B cell (primary cell): Measurements from ENCODE around the gene IGFL2. TPM values are rescaled to one million over a fixed set of nuclear protein-coding genes. Genes with fewer than 3 reads are reported as not detected.

Experiments
- ATAC-seq: fragments of 200-7000 bp; cut with Tn5 transposase; one replicate; pipeline ENCODE4 v1.10.0; 2021; ENCODE audit warnings: low read depth, mild to moderate bottlenecking, moderate number of reproducible peaks, moderate library complexity
- CTCF ChIA-PET: fragments of 350-600 bp; sonication (Branson Sonifier 250); formaldehyde crosslinking; loops from one replicate; lab custom pipeline; 2021; ENCODE audit warnings: antibody characterized with exemption, inconsistent platforms; lab: Charles Lee
- POLR2A ChIA-PET: fragments of 350-600 bp; sonication (Branson Sonifier 250); formaldehyde crosslinking; loops from one replicate; lab custom pipeline; 2021; ENCODE audit warnings: antibody characterized with exemption; lab: Charles Lee
- DNase-seq: peaks from one replicate; pipeline ENCODE4 v3.0.0; 2013
- H2AFZ ChIP-seq: 2 replicates; pipeline ENCODE4 v1.6.1; 2012; ENCODE audit warnings: mild to moderate bottlenecking, low read depth, low read length; ENCODE audit not compliant: insufficient read depth, poor library complexity, severe bottlenecking
- H3K27ac ChIP-seq, 2 donors: 1 replicate in 1 of 2; 2 replicates in 1 of 2; pipeline ENCODE4 v1.5.1; 2012 to 2013; ENCODE audit warnings: low read length in 2 of 2, mild to moderate bottlenecking in 2 of 2, moderate library complexity in 1 of 2
- H3K27me3 ChIP-seq, 4 experiments: fragments of 200-600 bp in 1 of 4; sonication (generic) in 1 of 4; replicated peaks in 1 of 4; 1 replicate in 2 of 4; 2 replicates in 2 of 4; pipeline versions ENCODE4 v1.6.1 to v1.7.0; 2013 to 2016; ENCODE audit warnings: low read length in 3 of 4, mild to moderate bottlenecking in 2 of 4, mixed read lengths in 1 of 4, moderate library complexity in 1 of 4; ENCODE audit not compliant: insufficient read depth in 4 of 4, control insufficient read depth in 3 of 4; ENCODE audit errors: control extremely low read depth in 1 of 4
- H3K36me3 ChIP-seq, 2 experiments: replicated peaks in 1 of 2; 1 replicate in 1 of 2; 2 replicates in 1 of 2; pipeline versions ENCODE4 v1.6.1 to v1.7.1; 2013; ENCODE audit warnings: low read length in 1 of 2; ENCODE audit not compliant: insufficient read depth in 2 of 2, control insufficient read depth in 1 of 2; ENCODE audit errors: control extremely low read depth in 1 of 2, extremely low read depth in 1 of 2
- H3K4me1 ChIP-seq, 2 donors: fragments of 200-600 bp in 1 of 2; sonication (generic) in 1 of 2; 1 replicate in 1 of 2; 2 replicates in 1 of 2; pipeline versions ENCODE4 v1.5.1 to v1.6.1; 2013 to 2017; ENCODE audit warnings: low read length in 2 of 2; ENCODE audit not compliant: control insufficient read depth in 2 of 2, insufficient read depth in 2 of 2
- H3K4me2 ChIP-seq: replicated peaks from 2 replicates; pipeline ENCODE3; 2012; ENCODE audit warnings: mild to moderate bottlenecking, low read depth, low read length; ENCODE audit not compliant: poor library complexity, severe bottlenecking
- H3K4me3 ChIP-seq, 5 experiments: fragments of 200-600 bp in 1 of 5; sonication (generic) in 1 of 5; 1 replicate in 3 of 5; 2 replicates in 2 of 5; pipeline versions ENCODE4 v1.5.1 to v1.7.0; 2011 to 2016; ENCODE audit warnings: low read length in 4 of 5, mild to moderate bottlenecking in 4 of 5, low read depth in 2 of 5, control low read depth in 1 of 5, moderate library complexity in 1 of 5; ENCODE audit not compliant: insufficient read depth in 1 of 5; ENCODE audit errors: control extremely low read depth in 1 of 5, extremely low read depth in 1 of 5
- H3K79me2 ChIP-seq: fragments of 200-600 bp; sonication (generic); one replicate; pipeline ENCODE4 v1.6.0; 2016; ENCODE audit warnings: low read length; ENCODE audit not compliant: control insufficient read depth, insufficient read depth
- H3K9ac ChIP-seq: fragments of 200-600 bp; sonication (generic); 2 replicates; pipeline ENCODE4 v1.6.1; 2017; ENCODE audit warnings: mild to moderate bottlenecking, low read length, moderate library complexity
- H3K9me3 ChIP-seq, 3 donors: one replicate each; pipeline versions ENCODE4 v1.6.1 to v1.7.1; 2013; ENCODE audit warnings: low read length in 2 of 3; ENCODE audit not compliant: control insufficient read depth in 2 of 3, insufficient read depth in 1 of 3; ENCODE audit errors: control extremely low read depth in 1 of 3
- H4K20me1 ChIP-seq: 2 replicates; pipeline ENCODE4 v1.6.0; 2012; ENCODE audit warnings: mild to moderate bottlenecking, low read length; ENCODE audit not compliant: insufficient read depth, control insufficient read depth, poor library complexity, severe bottlenecking
- H3K27ac Mint-ChIP-seq: one replicate; pipeline ENCODE4 v1.8.0; 2021; ENCODE audit warnings: mixed read lengths
- H3K27me3 Mint-ChIP-seq: one replicate; pipeline ENCODE4 v1.8.0; 2021; ENCODE audit warnings: mixed read lengths
- H3K4me1 Mint-ChIP-seq: one replicate; pipeline ENCODE4 v1.8.0; 2021; ENCODE audit warnings: mixed read lengths
- H3K4me3 Mint-ChIP-seq: one replicate; pipeline ENCODE4 v1.8.0; 2021; ENCODE audit warnings: mixed read lengths
- H3K9me3 Mint-ChIP-seq: one replicate; pipeline ENCODE4 v1.8.0; 2022; ENCODE audit warnings: mixed read lengths; ENCODE audit not compliant: insufficient read depth
- CTCF ChIP-seq: fragments of 200-600 bp; IDR thresholded peaks from one replicate; pipeline ENCODE4 v1.8.0; 2022; ENCODE audit warnings: antibody characterized with exemption, mild to moderate bottlenecking
- EZH2 ChIP-seq: IDR thresholded peaks from 2 replicates; pipeline ENCODE4 v1.6.1; 2012; ENCODE audit warnings: borderline replicate concordance, low read depth, mild to moderate bottlenecking, moderate library complexity, low read length; ENCODE audit not compliant: insufficient read depth, poor library complexity, severe bottlenecking
- WGBS: methylation state at CpG from one replicate; pipeline ENCODE4 v1.1.5; 2013; ENCODE audit warnings: missing lambda C conversion rate; ENCODE audit not compliant: insufficient coverage; 5-methylcytosine and 5-hydroxymethylcytosine counted together
- intact Hi-C: fragments of 100-400 bp; cut with micrococcal nuclease; formaldehyde crosslinking; loops from one replicate; pipeline ENCODE4 v1.10.0; 2022
- polyA plus RNA-seq: library from polyadenylated mRNA; depleted of rRNA; stranded (reverse); fragments of >200 nt; gene quantifications from 2 replicates; pipeline ENCODE4 v1.2.3, GENCODE V29; 2012
- total RNA-seq, 2 donors: library from RNA; stranded (reverse); fragments of 120-200 nt in 1 of 2; gene quantifications; 1 replicate in 1 of 2; 2 replicates in 1 of 2; pipeline versions ENCODE4 v1.2.3 to v1.2.4, GENCODE V29; 2013 to 2022

The IGFL2 gene
- total and polyA plus RNA-seq, 2 donors (not counting 1 experiment from before 2014, with no cell fraction given) = not detected

DNA sequence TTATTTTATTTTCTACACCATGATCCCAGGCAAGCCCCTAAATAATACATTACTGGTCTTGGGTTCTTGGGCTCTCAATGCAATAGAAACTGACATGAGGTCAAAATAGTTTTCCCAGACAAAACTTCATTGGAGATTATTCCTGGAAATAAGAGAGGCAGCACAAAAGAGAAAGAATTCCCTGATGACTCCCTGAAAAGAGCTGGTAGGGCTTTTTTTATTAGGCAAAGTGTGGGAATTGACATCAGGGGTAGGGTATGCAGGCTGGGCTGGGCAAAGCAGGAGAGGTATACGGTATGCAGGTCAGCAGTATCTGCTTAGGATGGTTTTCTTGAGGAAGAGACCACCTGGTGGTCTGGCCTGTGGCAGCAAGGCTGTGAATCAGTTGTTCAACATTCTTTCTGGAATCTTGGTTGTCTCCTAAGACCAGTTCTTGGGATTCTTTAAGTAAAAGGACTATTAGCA is 14.2 kb upstream of the IGFL2 start:
- H2AFZ ChIP-seq = no peak overlapping the region
- H3K4me2 ChIP-seq = no peak overlapping the region
- ATAC-seq = no peak
- no peaks in the 10 kb centered on the region for H3K9me3 Mint-ChIP-seq
- H3K27ac Mint-ChIP-seq = no peak overlapping the region
- no peak overlapping the region for H3K4me3 Mint-ChIP-seq
- 85% methylated on average over 1 of the region's 1 CpG for WGBS
- intact Hi-C loops = no loop called here
- ChIA-PET POLR2A (no interaction called here), CTCF (no interaction called here)
- H3K9me3 ChIP-seq = no peaks in the 10 kb centered on the region
- H3K27ac ChIP-seq = no peak overlapping the region
- no peaks in the 10 kb centered on the region for H3K4me1 Mint-ChIP-seq
- no peak for TF ChIP-seq EZH2
- no peak for TF ChIP-seq CTCF
- H3K27me3 Mint-ChIP-seq = peaks cover 51% of the 10 kb centered on the region
- no peak overlapping the region for H3K9ac ChIP-seq
- no peaks in the 10 kb centered on the region for H4K20me1 ChIP-seq
- H3K4me3 ChIP-seq = no peak overlapping the region
- H3K79me2 ChIP-seq = no peaks in the 10 kb centered on the region
- no peaks in the 10 kb centered on the region for H3K4me1 ChIP-seq
- peaks cover 0 to 24% (median 5%) of the 10 kb centered on the region in 4 experiments for H3K27me3 ChIP-seq
- no peaks in the 10 kb centered on the region for H3K36me3 ChIP-seq
- DNase-seq = no peak

- ChIA-PET POLR2A (no interaction called here), CTCF (no interaction called here)
- TF ChIP-seq EZH2 (no peak), CTCF (no peak)
- no peak overlapping the region for H3K4me2 ChIP-seq
- peaks cover 0 to 24% (median 5%) of the 10 kb centered on the region in 4 experiments for H3K27me3 ChIP-seq
- H3K79me2 ChIP-seq = no peaks in the 10 kb centered on the region
- ATAC-seq (no peak), DNase-seq (no peak)
- no peak overlapping the region for H3K9ac ChIP-seq
- intact Hi-C loops = no loop called here
- Mint-ChIP-seq H3K27me3 (peaks cover 44% of the 10 kb centered on the region), H3K9me3 (no peaks in the 10 kb centered on the region), H3K4me1 (no peaks in the 10 kb centered on the region), H3K27ac (no peak overlapping the region), H3K4me3 (no peak overlapping the region)
- no peaks in the 10 kb centered on the region for H3K4me1 ChIP-seq
- H2AFZ ChIP-seq = no peak overlapping the region
- H3K36me3 ChIP-seq = no peaks in the 10 kb centered on the region
- H3K9me3 ChIP-seq = no peaks in the 10 kb centered on the region
- no peak overlapping the region for H3K4me3 ChIP-seq
- H3K27ac ChIP-seq = no peak overlapping the region
- no peaks in the 10 kb centered on the region for H4K20me1 ChIP-seq
Measured at GRCh38 chr19:46134527-46134926, 13.5 kb upstream of the IGFL2 start.
